GM12865 (cell line): Measurements from ENCODE around the gene ENDOV.
A peak's percentile ranks its signal among the peaks of the same experiment; 100 is the strongest.

ENCODE experiments used
- DNase-seq: peaks from one replicate; pipeline ENCODE4 v3.0.0; 2010; ENCODE audit warnings: low read depth
- H3K4me3 ChIP-seq: 2 replicates; pipeline ENCODE4 v1.5.1; 2011; ENCODE audit warnings: mild to moderate bottlenecking, low read depth, low read length, control low read depth
- TF ChIP-seq, protein P1 (sequence below): IDR thresholded peaks from 2 replicates; pipeline ENCODE4 v1.5.1; 2011; ENCODE audit warnings: low read length, control low read depth, low read depth, inconsistent platforms; ENCODE audit not compliant: insufficient read depth; ENCODE audit errors: missing control alignments

ENDOV gene

DNA sequence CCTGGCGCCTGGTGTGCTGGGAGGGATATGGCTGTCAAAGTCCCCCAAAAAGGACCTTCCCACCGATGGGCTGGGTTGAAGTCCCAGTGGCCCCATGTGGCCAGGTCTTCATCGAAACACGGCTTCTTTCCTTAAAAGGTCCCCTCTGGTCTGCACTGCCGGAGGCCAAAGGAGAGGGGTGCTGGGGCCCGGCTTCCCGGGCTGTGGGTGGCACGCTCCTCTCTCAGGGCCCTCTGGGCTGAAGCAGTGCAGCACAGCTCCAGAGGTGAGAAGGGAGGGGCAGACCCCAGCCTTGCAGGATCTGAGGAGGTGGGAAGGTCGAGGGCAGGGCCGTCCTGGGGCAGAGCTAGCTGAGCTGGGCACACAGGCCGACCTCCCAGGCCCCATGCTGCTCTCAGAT lies 54.7 kb downstream of the ENDOV start:
- no peak for DNase-seq
- TF ChIP-seq, protein P1, sequence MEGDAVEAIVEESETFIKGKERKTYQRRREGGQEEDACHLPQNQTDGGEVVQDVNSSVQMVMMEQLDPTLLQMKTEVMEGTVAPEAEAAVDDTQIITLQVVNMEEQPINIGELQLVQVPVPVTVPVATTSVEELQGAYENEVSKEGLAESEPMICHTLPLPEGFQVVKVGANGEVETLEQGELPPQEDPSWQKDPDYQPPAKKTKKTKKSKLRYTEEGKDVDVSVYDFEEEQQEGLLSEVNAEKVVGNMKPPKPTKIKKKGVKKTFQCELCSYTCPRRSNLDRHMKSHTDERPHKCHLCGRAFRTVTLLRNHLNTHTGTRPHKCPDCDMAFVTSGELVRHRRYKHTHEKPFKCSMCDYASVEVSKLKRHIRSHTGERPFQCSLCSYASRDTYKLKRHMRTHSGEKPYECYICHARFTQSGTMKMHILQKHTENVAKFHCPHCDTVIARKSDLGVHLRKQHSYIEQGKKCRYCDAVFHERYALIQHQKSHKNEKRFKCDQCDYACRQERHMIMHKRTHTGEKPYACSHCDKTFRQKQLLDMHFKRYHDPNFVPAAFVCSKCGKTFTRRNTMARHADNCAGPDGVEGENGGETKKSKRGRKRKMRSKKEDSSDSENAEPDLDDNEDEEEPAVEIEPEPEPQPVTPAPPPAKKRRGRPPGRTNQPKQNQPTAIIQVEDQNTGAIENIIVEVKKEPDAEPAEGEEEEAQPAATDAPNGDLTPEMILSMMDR = no peak
- H3K4me3 ChIP-seq = no peak overlapping the region

DNA sequence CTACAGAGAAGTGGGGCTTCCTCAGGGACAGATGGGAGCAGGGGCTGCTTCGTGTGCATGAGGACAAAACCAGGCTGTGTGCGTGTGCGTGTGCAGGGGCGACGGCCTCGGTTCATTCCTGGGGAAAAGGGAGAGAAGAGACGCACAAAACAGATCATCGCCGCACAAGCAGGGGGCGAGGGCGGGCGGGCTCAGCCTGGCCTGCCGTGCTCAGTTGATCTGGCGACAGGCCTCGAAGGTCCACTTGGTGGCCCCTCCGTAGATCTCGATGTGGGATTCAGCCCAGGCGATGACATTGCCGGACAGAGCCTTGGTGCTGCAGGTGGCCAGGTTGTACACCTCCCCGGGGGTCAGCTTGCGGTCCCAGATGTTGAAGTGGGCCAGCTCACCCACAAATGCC lies 55.6 kb downstream of the ENDOV start:
- no peak overlapping the region for H3K4me3 ChIP-seq
- TF ChIP-seq, protein P1 = no peak
- DNase-seq = no peak

DNA sequence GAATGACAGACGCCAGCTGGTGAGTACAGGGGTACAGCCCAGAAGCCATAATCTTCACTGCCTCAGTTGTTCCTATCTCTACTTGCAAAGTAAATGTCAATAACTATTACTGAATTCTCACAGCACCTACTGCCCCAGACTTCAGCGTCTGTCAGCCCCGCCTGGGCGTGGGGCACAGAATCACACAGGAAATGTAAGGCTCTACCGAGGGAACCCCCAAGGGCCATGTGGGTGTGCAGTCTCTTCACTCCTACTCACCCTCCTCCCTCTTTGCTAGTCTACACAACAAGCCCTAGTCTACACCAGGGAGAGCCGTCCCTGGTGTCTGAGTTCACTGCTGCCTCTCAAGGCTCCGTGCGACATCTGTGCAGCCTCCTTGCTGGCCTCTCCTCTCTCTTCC lies 57.0 kb downstream of the ENDOV start:
- no peak overlapping the region for H3K4me3 ChIP-seq
- TF ChIP-seq, protein P1 = no peak
- no peak for DNase-seq

DNA sequence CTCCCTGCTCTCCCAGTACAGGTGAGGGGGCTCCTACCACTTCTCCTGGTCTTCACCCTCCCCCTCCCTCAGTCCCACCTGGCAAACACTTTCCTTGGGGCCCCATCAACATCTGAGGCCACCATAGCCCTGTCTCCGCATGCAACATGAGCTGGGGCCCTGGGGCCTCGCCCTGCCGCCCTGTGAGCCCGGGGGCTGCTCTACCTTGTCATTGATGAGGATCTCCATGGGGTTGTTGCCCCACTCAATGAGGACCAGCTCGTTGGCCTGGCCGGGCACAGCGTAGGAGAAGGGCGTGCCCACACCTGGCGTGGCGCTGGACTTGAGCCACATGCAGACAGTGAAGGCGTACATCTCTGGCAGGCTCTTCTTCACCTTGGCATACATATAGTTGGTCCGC lies 58.0 kb downstream of the ENDOV start:
- TF ChIP-seq, protein P1 = no peak
- H3K4me3 ChIP-seq = no peak overlapping the region

DNA sequence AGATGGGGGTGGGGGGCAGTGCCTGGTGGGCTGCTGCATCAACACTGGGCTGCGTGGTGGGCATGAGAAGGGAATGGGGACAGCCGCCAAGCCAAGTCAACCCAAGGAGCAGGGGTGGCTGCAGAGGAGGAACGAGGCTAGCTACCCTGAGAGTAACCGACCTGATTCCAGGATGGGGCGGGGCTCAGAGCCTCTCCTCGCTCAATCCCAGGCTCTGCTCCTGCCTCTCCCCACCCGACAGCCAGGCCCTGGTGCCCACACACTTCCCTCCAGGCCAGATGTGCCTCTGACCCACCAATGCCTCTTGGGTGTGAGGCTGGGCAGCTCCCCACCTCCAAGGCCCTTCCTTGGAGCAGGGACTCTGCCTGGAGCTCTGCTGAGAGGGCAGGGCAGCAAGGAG lies 58.7 kb downstream of the ENDOV start:
- no peak overlapping the region for H3K4me3 ChIP-seq
- TF ChIP-seq, protein P1 = no peak
- DNase-seq = no peak

More for the DNA sequence above, 58.0 kb downstream of the ENDOV start:
- DNase-seq = no peak

DNA sequence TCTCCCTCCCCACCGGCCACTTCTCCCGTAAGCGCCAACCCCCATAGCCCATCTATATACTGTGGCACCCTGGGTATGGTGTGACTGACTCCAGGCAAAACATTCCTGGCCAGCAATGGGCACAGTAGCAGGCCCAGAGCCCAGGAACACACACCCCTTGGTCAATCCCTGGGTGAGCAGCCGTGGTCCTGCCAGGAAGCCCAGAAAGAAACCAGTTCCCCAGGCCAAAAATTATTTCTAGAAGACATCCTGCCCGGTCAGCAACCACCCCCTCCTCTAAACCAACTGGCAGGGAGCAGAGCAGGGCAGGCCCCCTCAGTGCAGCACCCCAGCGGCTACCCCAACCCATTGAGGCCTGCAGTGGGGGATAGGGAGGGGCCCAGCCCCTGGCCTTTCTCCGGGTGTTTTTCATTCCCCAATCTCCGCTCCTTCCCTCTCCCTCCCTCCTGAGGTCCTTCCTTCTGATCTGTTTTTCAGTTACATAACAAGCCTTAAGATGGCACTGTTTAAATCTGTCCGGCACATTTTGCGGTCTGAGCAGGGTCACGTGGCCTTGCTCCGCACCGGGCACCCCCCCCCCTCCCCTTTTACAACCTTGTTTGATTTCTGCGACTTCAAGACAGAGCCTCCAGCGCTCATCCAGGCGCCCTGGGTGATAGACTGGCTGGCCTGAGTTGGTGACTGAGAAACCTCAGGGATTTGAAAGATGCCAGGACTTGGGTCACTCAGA lies 59.4 kb downstream of the ENDOV start:
- TF ChIP-seq, protein P1 = no peak
- H3K4me3 ChIP-seq = no peak overlapping the region
- DNase-seq = peak; percentile 13
